Skeletal muscle cell (primary cell): ENCODE measurements around the gene TAS2R30.
"Not testable (repeated sequence)": the region's sequence is repeated elsewhere in the genome, so short reads cannot be mapped to it uniquely, and the experiment has no call there.

ENCODE experiments used
- DNase-seq: peaks from one replicate; pipeline ENCODE4 v3.0.0-alpha.2; 2010; ENCODE audit warnings: low read depth
- H3K4me3 ChIP-seq: 2 replicates; pipeline ENCODE4 v1.5.1; 2011; ENCODE audit warnings: low read depth, mild to moderate bottlenecking, control low read depth, low read length, moderate library complexity

Gene TAS2R30

DNA sequence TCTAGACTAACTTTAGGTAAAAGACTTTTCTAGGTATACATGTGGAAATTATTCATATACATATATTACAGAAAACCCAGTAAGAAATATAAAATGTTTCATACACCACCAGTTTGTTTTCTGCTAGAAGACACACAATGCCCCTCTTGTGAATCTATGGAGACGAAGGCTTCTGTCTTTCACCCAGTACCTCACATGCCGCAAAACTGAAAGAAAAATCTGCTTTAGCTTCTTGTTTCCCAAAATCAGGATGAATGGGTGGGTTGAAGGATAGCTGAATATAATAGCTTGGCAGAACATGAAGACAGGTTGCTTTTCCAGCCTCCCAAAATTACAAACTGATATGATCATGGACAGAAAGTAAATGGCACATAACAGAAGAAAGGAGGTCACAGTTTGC is 1.3 kb downstream of the TAS2R30 start:
- DNase-seq, result no peak
- H3K4me3 ChIP-seq, result no peak overlapping the region

DNA sequence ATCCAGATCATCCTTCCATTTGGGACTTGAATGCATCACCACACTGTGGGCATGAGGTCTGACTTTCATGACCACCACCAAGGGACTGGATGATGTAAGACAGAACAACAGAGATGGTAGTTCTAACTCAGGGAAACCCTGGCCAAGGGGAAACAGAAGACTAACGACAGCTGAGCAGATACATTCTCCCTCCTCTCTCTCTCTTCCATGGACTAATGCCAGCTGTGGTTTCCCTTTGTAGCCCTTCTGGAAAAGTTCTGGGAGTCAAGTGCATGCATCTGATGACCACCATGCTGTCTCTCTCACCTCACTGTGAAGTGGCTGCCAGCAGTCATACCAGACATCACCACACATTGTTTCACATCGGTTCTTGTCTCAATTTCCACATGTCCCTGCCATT is 3.4 kb downstream of the TAS2R30 start:
- H3K4me3 ChIP-seq, result no peak overlapping the region
- DNase-seq, result peak; percentile 4

DNA sequence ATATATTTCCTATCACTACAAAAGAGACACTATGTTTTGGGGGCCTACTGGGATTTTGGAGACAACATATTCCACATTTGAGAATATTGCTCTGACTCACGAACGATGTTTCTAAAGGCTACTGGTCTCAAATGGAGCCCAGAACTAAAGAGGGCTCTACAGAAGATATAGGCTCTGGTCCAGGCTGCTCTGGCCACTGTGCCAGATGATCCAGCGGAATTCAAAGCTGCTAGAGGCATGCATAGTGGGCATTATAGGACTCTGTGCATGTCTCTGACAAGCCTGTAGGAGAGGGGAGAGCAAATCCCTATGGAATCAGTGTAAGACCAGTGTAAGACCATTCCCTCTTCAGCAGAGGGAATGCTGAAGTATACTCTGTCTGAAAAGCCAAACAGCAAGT is 4.1 kb downstream of the TAS2R30 start:
- no peak overlapping the region for H3K4me3 ChIP-seq
- DNase-seq, result no peak

DNA sequence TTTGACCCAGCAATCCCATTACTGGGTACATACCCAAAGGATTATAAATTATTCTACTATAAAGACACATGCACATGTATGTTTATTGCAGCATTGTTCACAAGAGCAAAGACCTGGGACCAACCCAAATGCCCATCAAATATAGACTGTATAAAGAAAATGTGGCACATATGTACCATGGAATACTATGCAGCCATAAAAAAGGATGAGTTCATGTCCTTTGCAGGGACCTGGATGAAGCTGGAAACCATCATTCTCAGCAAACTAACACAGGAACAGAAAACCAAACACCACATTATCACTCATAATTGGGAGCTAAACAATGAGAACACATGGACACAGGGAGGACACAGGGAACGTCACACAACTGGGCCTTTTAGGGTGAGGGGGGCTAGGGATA is 20.3 kb downstream of the TAS2R30 start:
- DNase-seq, result not testable (repeated sequence)

DNA sequence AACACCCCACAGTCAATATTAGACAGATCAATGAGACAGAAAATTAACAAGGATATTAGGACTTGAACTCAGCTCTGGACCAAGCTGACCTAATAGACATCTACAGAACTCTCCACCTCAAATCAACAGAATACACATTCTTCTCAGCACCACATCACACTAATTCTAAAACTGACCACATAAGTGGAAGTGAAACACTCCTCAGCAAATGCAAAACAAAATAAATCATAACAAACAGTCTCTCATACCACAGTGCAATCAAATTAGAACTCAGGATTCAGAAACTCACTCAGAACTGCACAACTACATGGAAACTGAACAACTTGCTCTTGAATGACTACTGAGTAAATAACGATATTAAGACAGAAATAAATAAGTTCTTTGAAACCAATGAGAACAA is 23.2 kb downstream of the TAS2R30 start:
- DNase-seq, H3K4me3 ChIP-seq: not testable (repeated sequence)

More for the DNA sequence above, 20.3 kb downstream of the TAS2R30 start:
- not testable (repeated sequence) for H3K4me3 ChIP-seq

DNA sequence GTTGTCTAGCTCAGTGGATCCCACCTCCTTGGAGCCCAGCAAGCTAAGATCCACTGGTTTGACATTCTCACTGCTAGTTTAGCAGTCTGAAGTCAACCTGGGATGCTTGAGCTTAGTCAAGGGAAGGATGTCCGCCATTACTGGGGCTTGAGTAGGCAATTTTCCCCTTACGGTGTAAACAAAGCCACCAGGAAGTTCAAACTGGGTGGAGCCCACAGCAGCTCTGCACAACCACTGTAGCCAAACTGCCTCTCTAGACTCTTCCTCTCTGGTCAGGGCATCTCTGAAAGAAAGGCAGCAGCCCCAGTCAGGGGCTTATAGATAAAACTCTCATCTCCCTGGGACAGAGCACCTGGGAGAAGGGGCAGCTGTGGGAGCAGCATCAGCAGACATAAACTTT is 25.6 kb downstream of the TAS2R30 start:
- H3K4me3 ChIP-seq, result no peak overlapping the region
- DNase-seq, result no peak

DNA sequence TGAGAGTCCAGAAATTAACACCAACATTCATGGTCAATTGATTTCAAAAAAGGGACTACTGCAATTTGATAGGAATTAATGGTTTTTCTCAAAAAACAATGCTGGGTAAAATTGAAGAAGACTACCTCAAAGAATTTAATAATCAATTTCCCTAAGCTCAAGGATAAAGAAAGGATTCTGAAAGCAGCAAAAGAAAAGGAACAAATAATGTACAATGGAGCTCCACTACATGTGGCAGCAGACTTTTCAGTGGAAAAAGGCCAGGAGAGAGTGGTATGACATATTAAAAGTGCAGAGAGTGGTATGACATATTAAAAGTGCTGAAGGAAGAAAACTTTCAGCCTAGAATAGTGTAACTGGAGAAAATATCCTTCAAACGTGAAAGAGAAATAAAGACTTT is 26.7 kb downstream of the TAS2R30 start:
- no peak for DNase-seq
- H3K4me3 ChIP-seq, result no peak overlapping the region

DNA sequence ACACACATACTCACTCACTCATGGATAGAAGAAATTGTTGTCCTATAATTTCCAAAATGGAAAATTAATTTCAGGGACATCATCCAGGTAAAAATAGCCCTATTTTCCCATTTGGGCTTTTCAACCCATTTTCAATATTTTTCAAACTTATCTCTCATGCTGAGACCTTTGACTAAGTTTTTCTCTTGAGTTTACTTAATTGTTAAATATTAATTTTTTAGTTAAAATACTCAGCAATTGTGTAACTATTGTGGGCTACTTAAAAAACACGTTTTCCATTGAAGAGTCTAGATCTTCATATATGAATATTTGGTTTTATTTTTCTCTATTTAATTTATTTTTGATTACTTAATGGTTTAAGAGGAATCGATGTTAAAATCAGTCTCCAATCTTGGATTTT is 28.2 kb downstream of the TAS2R30 start:
- no peak overlapping the region for H3K4me3 ChIP-seq
- no peak for DNase-seq

DNA sequence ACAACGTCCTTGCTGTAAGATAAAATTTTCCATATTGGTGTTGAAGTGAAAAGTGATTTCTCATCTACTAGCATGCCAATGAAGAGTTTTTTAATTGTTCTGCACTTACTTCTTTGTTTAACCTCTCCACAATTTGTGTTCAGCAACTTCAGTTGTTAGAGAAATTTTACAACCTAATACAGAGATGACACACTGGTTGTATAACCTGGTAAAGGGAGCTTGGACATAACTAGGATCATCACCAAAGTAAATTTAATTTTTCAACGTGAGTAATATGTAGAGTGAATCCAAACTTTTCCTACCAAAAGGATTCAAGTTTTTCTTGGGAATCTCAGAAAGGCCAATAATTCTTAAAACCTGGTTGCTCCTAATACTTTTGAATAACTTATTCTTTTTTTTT is 28.9 kb downstream of the TAS2R30 start:
- no peak overlapping the region for H3K4me3 ChIP-seq

DNA sequence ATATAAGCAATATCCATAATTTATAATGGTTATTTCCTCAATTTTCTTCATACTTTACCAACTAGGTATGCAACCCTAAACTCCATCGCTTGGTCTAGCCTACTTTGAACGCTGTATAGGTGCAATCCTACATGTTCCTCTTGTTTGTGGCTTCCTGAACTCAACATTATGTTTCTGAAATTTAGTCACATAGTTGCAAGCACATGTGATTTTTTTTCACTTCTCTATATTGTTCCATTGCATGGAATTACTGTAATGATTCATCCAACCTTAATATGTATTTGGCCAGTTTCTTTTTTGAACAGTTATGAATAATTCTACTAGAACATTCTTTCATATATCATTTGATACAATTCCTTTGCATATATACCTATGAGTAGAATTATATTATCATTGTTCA is 39.5 kb downstream of the TAS2R30 start:
- not testable (repeated sequence) for DNase-seq

More for the DNA sequence above, 28.9 kb downstream of the TAS2R30 start:
- no peak for DNase-seq

DNA sequence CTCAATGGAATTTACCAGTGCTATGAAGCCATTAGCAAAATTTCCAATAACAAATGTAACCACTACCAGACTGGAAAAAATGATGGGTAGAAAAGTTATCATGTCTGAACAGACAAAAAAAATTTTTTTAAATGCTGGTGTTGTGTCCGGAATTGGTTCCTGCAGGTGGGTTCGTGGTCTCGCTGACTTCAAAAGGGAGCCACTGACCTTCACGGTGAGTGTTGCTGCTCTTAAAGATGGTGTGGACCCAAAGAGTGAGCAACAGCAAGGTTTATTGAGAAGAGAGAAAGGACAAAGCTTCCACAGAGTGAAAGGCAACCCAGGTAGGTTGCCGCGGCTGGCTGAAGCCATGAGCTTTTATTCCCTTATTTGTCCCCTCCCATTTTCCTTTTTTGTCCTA is 42.3 kb downstream of the TAS2R30 start, which contains the start of gene TAS2R43:
Gene TAS2R43, minus strand, starts transcription at position 186 of the 400 bp plus-strand sequence. Its CDS starts 84 bp downstream, at position 102.
- H3K4me3 ChIP-seq, result no peak within 1 kb of the TSS
- no peak for DNase-seq

More for the DNA sequence above, 39.5 kb downstream of the TAS2R30 start:
- not testable (repeated sequence) for H3K4me3 ChIP-seq

DNA sequence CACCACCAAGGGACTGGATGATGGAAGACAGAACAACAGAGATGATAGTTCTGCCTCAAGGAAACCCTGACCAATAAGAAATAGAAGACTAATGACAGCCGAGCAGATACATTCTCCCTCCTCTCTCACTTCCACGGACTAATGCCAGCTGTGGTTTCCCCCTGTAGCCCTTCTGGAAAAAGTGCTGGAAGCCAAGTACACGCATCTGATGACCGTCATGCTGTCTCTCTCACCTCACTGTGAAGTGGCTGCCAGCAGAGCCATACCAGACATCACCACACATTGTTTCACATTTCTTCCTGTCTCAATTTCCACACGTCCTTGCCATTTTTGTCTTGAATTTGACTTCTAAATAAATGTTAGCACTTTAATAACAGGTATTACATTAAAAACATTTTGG is 45.2 kb downstream of the TAS2R30 start:
- no peak overlapping the region for H3K4me3 ChIP-seq
- no peak for DNase-seq

DNA sequence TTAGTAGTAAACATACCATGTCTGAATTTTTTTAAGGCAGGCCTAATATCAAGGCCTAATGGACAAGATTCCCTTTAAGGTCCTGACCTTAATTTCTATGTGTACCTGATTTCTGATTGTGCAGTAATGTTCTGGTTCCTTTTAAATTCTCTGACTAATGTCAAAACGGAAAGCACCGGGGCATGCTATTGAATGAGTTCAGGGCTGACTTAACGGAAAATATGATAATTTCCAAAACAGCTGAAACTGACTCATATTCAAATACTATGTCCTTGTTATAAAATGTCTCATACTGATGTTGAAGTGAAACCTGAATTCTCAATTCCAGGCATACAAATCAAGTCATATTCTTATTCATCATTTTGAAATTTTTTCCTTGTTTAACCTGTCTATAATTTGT is 49.0 kb downstream of the TAS2R30 start:
- no peak overlapping the region for H3K4me3 ChIP-seq
- DNase-seq, result no peak
